ENCODE data around the gene LRRC51. TPM values are rescaled to one million over a fixed set of nuclear protein-coding genes. Genes with fewer than 3 reads are reported as not detected.

Gene LRRC51
- total and polyA plus RNA-seq, 2 experiments from 2014 or later = 4.3 to 5.6 TPM

DNA sequence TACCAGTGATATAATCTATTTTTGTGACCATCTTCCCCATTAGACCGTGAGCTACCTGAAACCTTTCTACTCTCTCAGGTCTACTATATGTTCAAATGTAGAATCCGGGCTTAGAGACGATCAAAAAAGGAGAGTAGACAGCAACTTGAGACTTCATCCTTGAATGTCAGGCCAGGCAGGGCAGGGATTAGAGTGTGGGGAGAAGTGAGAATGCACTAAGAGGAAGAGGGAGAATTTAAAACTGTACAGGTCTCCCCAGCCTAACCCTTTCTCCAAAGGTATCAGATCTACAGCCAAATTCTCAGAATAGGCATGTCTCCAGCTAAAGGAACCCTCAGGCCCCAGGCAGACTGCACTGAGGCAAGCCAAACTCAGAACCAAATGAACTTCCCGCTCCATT lies 21.5 kb downstream of the LRRC51 start:
- no peak for DNase-seq (ENCODE audit: low read depth in 1 of 2, low spot score in 1 of 2)
- H3K4me1 ChIP-seq (ENCODE audit: low read depth) = peaks cover 10% of the 10 kb centered on the region
- no peaks in the 10 kb centered on the region for H3K9me3 ChIP-seq (ENCODE audit: low read depth)
- TF ChIP-seq, protein P1, sequence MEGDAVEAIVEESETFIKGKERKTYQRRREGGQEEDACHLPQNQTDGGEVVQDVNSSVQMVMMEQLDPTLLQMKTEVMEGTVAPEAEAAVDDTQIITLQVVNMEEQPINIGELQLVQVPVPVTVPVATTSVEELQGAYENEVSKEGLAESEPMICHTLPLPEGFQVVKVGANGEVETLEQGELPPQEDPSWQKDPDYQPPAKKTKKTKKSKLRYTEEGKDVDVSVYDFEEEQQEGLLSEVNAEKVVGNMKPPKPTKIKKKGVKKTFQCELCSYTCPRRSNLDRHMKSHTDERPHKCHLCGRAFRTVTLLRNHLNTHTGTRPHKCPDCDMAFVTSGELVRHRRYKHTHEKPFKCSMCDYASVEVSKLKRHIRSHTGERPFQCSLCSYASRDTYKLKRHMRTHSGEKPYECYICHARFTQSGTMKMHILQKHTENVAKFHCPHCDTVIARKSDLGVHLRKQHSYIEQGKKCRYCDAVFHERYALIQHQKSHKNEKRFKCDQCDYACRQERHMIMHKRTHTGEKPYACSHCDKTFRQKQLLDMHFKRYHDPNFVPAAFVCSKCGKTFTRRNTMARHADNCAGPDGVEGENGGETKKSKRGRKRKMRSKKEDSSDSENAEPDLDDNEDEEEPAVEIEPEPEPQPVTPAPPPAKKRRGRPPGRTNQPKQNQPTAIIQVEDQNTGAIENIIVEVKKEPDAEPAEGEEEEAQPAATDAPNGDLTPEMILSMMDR (IDR thresholded peaks at IDR 0.05; ENCODE audit: low read depth, low read length) = no peak
- peak overlapping the region; percentile 94 for H3K27ac ChIP-seq
- peaks cover 15% of the 10 kb centered on the region for H3K36me3 ChIP-seq
- peak overlapping the region; percentile 82 for H3K4me3 ChIP-seq
- no peaks in the 10 kb centered on the region for H3K27me3 ChIP-seq

DNA sequence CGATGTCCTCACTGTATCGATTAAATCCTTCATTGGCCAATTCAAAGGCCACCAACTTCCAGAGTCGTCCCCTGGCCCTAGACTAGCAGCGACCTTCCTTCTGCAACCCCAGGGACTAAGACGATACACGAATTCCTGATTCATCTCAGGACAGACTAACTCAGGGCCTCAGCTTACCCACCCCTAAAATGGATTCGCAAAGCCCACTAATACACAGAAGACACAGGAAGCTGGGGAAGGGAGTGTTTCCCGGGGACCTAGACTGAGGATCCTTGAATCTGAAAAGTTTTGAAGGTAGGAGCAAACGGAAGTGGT lies 21.9 kb downstream of the LRRC51 start:
- Histone ChIP-seq H3K27ac (peak overlapping the region; percentile 94), H3K4me1 (ENCODE audit: low read depth) (peaks cover 10% of the 10 kb centered on the region), H3K4me3 (peak overlapping the region; percentile 82), H3K27me3 (no peaks in the 10 kb centered on the region), H3K9me3 (ENCODE audit: low read depth) (no peaks in the 10 kb centered on the region), H3K36me3 (peaks cover 12% of the 10 kb centered on the region)
- no peak for DNase-seq (ENCODE audit: low read depth in 1 of 2, low spot score in 1 of 2)
- TF ChIP-seq, protein P1 (IDR thresholded peaks at IDR 0.05; ENCODE audit: low read depth, low read length) = no peak

DNA sequence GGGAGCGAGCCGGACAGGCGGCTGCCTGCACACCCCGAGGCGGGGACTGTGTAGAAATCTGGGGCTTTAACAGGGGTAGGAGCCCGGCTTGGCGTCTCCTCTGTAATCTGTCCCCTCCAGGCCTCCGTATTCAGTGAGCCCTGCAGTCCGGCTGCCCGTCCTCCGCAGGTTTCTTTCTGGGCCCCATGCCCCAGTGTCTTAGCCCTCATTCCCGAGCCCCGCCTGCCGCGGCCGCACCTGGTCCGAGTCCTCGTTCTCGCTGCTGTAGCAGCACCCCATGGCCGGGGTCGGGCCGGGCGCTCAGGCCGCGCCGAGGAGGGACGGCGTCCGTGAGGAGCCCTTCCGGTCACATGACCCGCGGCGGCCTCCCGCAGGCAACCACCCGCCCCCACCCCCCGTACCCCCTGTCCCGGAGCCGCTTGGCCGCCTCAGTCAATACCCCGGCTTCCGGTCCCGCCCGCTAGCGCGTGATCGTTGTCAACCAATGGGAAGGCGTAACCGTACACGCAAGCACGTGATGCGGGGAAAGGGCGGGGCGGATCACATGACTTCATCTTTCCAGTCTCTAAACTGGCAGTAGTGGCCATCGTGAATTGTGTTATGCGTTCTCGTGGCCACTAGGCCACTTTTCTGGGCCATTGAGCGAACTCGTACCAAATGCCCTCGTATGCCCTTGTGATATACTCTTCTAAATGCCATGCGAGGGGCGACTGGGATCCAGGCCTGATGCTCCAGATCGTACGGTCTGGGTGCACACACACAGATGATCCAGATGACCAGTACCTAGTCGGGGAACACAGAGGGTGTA lies 22.5 kb downstream of the LRRC51 start, which contains the start of gene LAMTOR1:
TSS of gene LAMTOR1 (minus strand) at position 352 of the 808 bp plus-strand sequence. CDS start at position 279, 73 bp downstream.
- Histone ChIP-seq H3K4me1 (ENCODE audit: low read depth) (peaks cover 10% of the 10 kb centered on the region), H3K27me3 (no peaks in the 10 kb centered on the region), H3K9me3 (ENCODE audit: low read depth) (no peaks in the 10 kb centered on the region), H3K27ac (peak within 1 kb of the TSS; percentile 94), H3K4me3 (peak within 1 kb of the TSS; percentile 82), H3K36me3 (peaks cover 10% of the 10 kb centered on the region)
- DNase-seq (ENCODE audit: low read depth in 1 of 2, low spot score in 1 of 2) = peak; percentile 99 to 100
- TF ChIP-seq, protein P1 (IDR thresholded peaks at IDR 0.05; ENCODE audit: low read depth, low read length) = peak; percentile 51

DNA sequence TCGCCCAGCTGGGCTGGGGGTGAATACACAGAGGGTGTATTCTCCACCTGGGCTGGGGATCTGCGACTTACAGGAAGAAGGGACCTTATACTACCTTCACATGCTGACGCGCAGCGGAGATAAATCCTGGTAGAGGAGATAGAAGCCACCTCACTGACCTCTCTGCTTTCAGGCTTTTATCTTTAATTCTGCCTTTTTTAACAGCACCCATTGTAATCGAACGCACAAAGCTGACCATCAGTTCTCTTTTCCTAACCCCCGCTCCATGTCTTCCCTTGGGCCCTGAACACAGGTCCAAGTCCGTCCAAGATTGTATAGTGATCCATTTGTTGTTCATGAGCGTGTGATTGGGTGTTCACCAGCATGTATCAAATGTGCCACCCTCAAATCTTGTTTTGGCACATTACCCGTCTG lies 23.1 kb downstream of the LRRC51 start:
- Histone ChIP-seq H3K9me3 (ENCODE audit: low read depth) (no peaks in the 10 kb centered on the region), H3K27ac (peak overlapping the region; percentile 94), H3K36me3 (peaks cover 3% of the 10 kb centered on the region), H3K27me3 (no peaks in the 10 kb centered on the region), H3K4me1 (ENCODE audit: low read depth) (peaks cover 10% of the 10 kb centered on the region), H3K4me3 (peak overlapping the region; percentile 17)
- TF ChIP-seq, protein P1 (IDR thresholded peaks at IDR 0.05; ENCODE audit: low read depth, low read length) = peak; percentile 9
- DNase-seq (ENCODE audit: low read depth in 1 of 2, low spot score in 1 of 2) = no peak

DNA sequence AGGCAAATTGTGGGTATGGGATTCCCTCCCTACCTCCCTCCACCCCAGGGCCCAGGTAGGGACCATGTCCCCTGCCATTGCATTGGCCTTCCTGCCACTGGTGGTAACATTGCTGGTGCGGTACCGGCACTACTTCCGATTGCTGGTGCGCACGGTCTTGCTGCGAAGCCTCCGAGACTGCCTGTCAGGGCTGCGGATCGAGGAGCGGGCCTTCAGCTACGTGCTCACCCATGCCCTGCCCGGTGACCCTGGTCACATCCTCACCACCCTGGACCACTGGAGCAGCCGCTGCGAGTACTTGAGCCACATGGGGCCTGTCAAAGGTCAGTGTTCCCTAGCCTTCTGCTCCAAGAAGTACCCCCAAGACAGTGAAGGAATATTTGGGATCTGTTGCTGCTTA lies 25.2 kb downstream of the LRRC51 start, which contains the start of gene TOMT:
TSS of gene TOMT (plus strand) at position 37 of the 400 bp plus-strand sequence. CDS start at position 65, 28 bp downstream.
- TF ChIP-seq, protein P1 (IDR thresholded peaks at IDR 0.05; ENCODE audit: low read depth, low read length) = no peak
- Histone ChIP-seq H3K4me1 (ENCODE audit: low read depth) (peaks cover 10% of the 10 kb centered on the region), H3K36me3 (no peaks in the 10 kb centered on the region), H3K9me3 (ENCODE audit: low read depth) (no peaks in the 10 kb centered on the region), H3K27me3 (no peaks in the 10 kb centered on the region), H3K27ac (no peak within 1 kb of the TSS), H3K4me3 (no peak within 1 kb of the TSS)
- no peak for DNase-seq (ENCODE audit: low read depth in 1 of 2, low spot score in 1 of 2)

Data from cardiac muscle cell (in vitro differentiated cells and primary cell).